ENCODE results near the gene MRPL43. TPM values are rescaled to one million over a fixed set of nuclear protein-coding genes. Genes with fewer than 3 reads are reported as not detected.

Gene MRPL43
- total RNA-seq, 1 donor from 2014 or later, result 54.5 TPM

- Histone ChIP-seq H3K4me1 (peaks cover 8% of the 10 kb centered on the region in 2 donors), H3K36me3 (peaks cover 42 to 44% of the 10 kb centered on the region in 2 donors)
Observed at GRCh38 chr10:101007915-101008822, 20.9 kb upstream of the MRPL43 start.

DNA sequence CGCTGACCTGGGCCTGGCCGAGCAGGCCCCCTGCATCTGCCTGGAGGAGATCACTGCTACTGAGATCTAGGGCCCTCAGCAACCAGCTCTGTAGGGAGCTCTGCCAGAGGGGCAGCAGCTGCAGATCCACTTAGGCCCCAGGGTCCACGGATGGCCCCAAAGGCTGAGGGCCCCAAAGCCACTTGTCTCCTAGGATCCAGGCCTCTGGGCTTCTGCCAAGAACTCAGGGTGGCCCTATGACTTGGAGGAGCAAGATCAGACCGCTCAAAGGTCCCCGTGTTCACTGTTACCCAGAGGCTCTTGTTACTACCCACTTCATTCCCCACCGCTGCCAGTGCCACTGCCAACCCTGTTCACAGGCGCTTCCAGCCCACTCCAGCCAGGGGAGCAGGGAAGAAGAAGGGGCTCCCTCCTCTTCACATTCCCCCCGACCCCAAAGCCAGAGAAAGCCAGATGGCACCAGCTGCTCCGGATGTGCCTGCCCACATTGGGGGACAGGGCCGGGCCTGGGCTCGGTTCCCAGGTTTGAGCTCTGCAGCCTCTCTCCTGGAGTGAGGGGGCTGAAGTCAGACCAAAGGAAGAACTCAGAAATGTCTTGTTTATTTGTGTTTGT is 19.9 kb upstream of the MRPL43 start:
- Histone ChIP-seq H3K27ac (peak overlapping the region; percentile 39 to 53), H3K4me1 (peaks cover 5 to 9% of the 10 kb centered on the region in 2 donors), H3K36me3 (peaks cover 50 to 52% of the 10 kb centered on the region in 2 donors)

More at GRCh38 chr10:101007915-101008822, 20.9 kb upstream of the MRPL43 start:
- H3K9me3 ChIP-seq, result no peaks in the 10 kb centered on the region
- no peaks in the 10 kb centered on the region for H3K27me3 ChIP-seq
- H3K27ac ChIP-seq, result peak overlapping the region; percentile 41 to 45
- peak in 1 of 2 donors; percentile 61 for DNase-seq (ENCODE audit: low spot score in 2 of 2)
- no peak for TF ChIP-seq CTCF (IDR thresholded peaks at IDR 0.05)
- H3K4me3 ChIP-seq, result no peak overlapping the region
- intact Hi-C loops (cut with DNase I), result loop anchor here (10.0 kb wide), 1 partner anchor 1637 kb away; the partner anchor contains the start of gene TRIM8

DNA sequence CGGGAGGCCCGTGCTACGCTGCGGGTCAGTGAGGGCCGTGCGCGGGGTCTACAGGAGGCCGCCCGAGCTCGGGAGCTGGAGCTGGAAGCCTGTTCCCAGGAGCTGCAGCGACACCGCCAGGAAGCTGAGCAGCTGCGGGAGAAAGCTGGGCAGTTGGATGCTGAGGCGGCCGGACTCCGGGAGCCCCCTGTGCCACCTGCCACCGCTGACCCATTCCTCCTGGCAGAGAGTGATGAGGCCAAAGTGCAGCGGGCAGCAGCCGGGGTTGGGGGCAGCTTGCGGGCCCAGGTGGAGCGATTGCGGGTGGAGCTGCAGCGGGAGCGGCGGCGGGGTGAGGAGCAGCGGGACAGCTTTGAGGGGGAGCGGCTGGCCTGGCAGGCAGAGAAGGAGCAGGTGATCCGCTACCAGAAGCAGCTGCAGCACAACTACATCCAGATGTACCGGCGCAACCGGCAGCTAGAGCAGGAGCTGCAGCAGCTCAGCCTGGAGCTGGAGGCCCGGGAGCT is 19.3 kb upstream of the MRPL43 start:
- intact Hi-C loops (cut with DNase I), result loop anchor here (10.0 kb wide), 1 partner anchor 1638 kb away; the partner anchor contains the start of gene TRIM8
- H3K27ac ChIP-seq, result no peak overlapping the region
- no peak overlapping the region for H3K4me3 ChIP-seq
- H3K36me3 ChIP-seq, result peaks cover 50 to 52% of the 10 kb centered on the region in 2 donors
- H3K4me1 ChIP-seq, result peaks cover 11 to 14% of the 10 kb centered on the region in 2 donors
- TF ChIP-seq CTCF (IDR thresholded peaks at IDR 0.05), result no peak
- H3K9me3 ChIP-seq, result no peaks in the 10 kb centered on the region
- H3K27me3 ChIP-seq, result no peaks in the 10 kb centered on the region
- DNase-seq (ENCODE audit: low spot score in 2 of 2), result no peak

More for the DNA sequence above, 19.9 kb upstream of the MRPL43 start:
- no peak for TF ChIP-seq CTCF (IDR thresholded peaks at IDR 0.05)
- no peaks in the 10 kb centered on the region for H3K27me3 ChIP-seq
- no peaks in the 10 kb centered on the region for H3K9me3 ChIP-seq
- intact Hi-C loops (cut with DNase I), result loop anchor here (10.0 kb wide), 1 partner anchor 1638 kb away; the partner anchor contains the start of gene TRIM8
- no peak for DNase-seq (ENCODE audit: low spot score in 2 of 2)
- no peak overlapping the region for H3K4me3 ChIP-seq

GRCh38 chr10:101005869-101006567 is 18.7 kb upstream of the MRPL43 start:
- H3K4me3 ChIP-seq, result no peak overlapping the region
- H3K27ac ChIP-seq, result no peak overlapping the region
- peaks cover 14 to 16% of the 10 kb centered on the region in 2 donors for H3K4me1 ChIP-seq
- no peaks in the 10 kb centered on the region for H3K27me3 ChIP-seq
- peaks cover 50 to 52% of the 10 kb centered on the region in 2 donors for H3K36me3 ChIP-seq
- no peak for TF ChIP-seq CTCF (IDR thresholded peaks at IDR 0.05)
- DNase-seq (ENCODE audit: low spot score in 2 of 2), result no peak
- H3K9me3 ChIP-seq, result no peaks in the 10 kb centered on the region
- intact Hi-C loops (cut with DNase I), result loop anchor here (10.0 kb wide), 1 partner anchor 1639 kb away; the partner anchor contains the start of gene TRIM8

DNA sequence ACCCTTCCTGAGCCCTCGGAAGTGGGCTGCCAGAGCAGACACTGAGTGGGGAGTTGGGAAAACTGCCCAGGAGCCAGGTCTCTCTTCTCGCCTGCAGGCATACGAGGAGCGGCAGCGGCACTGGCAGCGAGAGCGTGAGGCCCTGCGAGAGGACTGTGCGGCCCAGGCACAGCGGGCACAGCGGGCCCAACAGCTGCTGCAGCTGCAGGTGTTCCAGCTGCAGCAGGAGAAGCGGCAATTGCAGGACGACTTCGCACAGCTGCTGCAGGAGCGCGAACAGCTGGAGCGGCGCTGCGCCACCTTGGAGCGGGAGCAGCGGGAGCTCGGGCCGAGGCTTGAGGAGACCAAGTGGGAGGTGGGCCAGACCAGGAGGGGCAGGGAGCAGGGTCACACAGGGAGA is 18.1 kb upstream of the MRPL43 start:
- no peak for DNase-seq (ENCODE audit: low spot score in 2 of 2)
- intact Hi-C loops (cut with DNase I), result loop anchor here (10.0 kb wide), 1 partner anchor 1639 kb away; the partner anchor contains the start of gene TRIM8
- no peak for TF ChIP-seq CTCF (IDR thresholded peaks at IDR 0.05)
- Histone ChIP-seq H3K27me3 (no peaks in the 10 kb centered on the region), H3K4me3 (no peak overlapping the region), H3K36me3 (peaks cover 50 to 52% of the 10 kb centered on the region in 2 donors), H3K4me1 (peaks cover 16 to 19% of the 10 kb centered on the region in 2 donors), H3K27ac (no peak overlapping the region), H3K9me3 (no peaks in the 10 kb centered on the region)

Measured in ascending aorta (tissue), 2 donors.